Measurements from ENCODE around the gene LRSAM1. TPM values are rescaled to one million over a fixed set of nuclear protein-coding genes. Genes with fewer than 3 reads are reported as not detected.

Gene LRSAM1
- total RNA-seq, 4 donors from 2014 or later: 13.7 to 19.6 (median 16.3) TPM

- Histone ChIP-seq H3K27ac (no peak overlapping the region), H3K27me3 (no peaks in the 10 kb centered on the region), H3K36me3 (peaks cover 14 to 31% of the 10 kb centered on the region in 2 donors), H3K4me3 (replicated peaks in 1 of 3) (no peak overlapping the region), H3K4me1 (no peaks in the 10 kb centered on the region), H3K9me3 (no peaks in the 10 kb centered on the region)
- intact Hi-C loops (cut with DNase I): no loop called here
- 96 to 98% methylated on average over 9 of the region's 9 CpGs for WGBS, 2 donors
- TF ChIP-seq POLR2A (IDR thresholded peaks at IDR 0.05) (no peak), CTCF (IDR thresholded peaks at IDR 0.05) (no peak)
- no peak for DNase-seq
These were observed 31.4 kb downstream of the LRSAM1 start for GRCh38 chr9:127482662-127483061.

GRCh38 chr9:127485995-127486394 lies 34.7 kb downstream of the LRSAM1 start:
- WGBS, 2 donors: 63 to 78% methylated on average over 11 of the region's 11 CpGs
- no peak overlapping the region for H3K4me3 ChIP-seq (replicated peaks in 1 of 3)
- intact Hi-C loops (cut with DNase I): no loop called here
- no peak overlapping the region for H3K27ac ChIP-seq
- no peaks in the 10 kb centered on the region for H3K4me1 ChIP-seq
- H3K36me3 ChIP-seq: peaks cover 7 to 8% of the 10 kb centered on the region in 2 donors
- no peaks in the 10 kb centered on the region for H3K27me3 ChIP-seq
- no peaks in the 10 kb centered on the region for H3K9me3 ChIP-seq
- DNase-seq: peak in 1 of 2 donors; percentile 24
- TF ChIP-seq POLR2A (IDR thresholded peaks at IDR 0.05) (no peak), CTCF (IDR thresholded peaks at IDR 0.05) (no peak)

DNA sequence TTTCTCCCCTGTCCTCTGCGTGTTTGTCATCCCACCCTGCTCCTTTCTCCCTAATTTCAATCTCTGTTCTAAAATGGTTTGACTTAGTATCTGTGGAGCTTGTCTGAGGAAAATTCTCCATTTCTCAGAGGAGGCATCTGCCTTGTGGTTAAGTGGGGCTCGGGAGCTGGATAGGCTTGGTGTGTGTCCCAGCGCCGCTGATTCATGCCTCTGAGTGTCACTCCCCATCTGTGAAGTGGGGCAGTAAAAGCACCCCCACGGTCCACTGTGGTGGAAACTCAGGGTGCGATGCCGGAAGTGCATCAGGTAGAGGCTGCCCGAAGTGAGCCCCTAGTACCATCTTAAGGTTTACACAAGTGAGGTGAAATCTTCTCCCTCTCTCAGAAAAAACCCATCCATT lies 37.6 kb downstream of the LRSAM1 start:
- intact Hi-C loops (cut with DNase I): no loop called here
- no peak overlapping the region for H3K4me3 ChIP-seq (replicated peaks in 1 of 3)
- H3K9me3 ChIP-seq: no peaks in the 10 kb centered on the region
- no peaks in the 10 kb centered on the region for H3K27me3 ChIP-seq
- peaks cover 0 to 4% of the 10 kb centered on the region in 2 donors for H3K36me3 ChIP-seq
- H3K4me1 ChIP-seq: no peaks in the 10 kb centered on the region
- no peak overlapping the region for H3K27ac ChIP-seq
- 86 to 89% methylated on average over 8 of the region's 8 CpGs for WGBS, 2 donors
- no peak for DNase-seq
- TF ChIP-seq CTCF (IDR thresholded peaks at IDR 0.05) (no peak), POLR2A (IDR thresholded peaks at IDR 0.05) (no peak)

DNA sequence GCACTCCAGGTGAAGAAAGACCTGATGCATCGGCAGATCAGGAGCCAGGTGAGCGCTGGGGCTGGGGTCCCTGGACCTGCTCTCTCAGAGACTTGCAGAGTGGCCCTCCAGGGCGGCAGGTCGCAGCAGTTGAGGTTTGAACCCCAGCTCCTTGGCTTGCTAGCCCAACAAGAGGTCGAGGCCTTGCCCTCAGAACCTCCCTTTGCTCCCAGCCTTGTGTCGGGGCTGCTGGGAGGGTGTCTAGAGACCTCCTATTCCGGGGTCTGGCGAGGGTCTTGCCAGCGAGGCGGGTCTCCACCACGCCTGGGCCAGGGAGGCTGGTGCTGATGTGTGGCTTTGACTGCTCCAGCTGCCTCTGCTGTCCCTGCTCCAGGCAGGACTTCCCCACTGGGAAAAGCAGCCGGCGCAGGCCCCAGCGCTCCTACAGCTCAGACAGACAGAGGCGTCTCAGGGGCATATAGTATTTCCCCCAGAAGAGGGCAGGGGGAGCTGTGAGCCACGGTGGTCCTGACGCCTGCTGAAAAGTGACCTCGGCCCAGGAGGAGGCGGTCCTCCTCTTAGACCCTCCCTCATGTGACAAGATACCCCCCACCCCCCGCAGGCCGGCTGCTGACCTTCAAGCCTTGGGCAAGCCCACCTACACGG lies 38.3 kb downstream of the LRSAM1 start:
- Histone ChIP-seq H3K27ac (no peak overlapping the region), H3K36me3 (peaks cover 0 to 4% of the 10 kb centered on the region in 2 donors), H3K27me3 (no peaks in the 10 kb centered on the region), H3K9me3 (no peaks in the 10 kb centered on the region), H3K4me3 (replicated peaks in 1 of 3) (no peak overlapping the region), H3K4me1 (peaks cover under 1 to 2% of the 10 kb centered on the region in 2 donors)
- TF ChIP-seq POLR2A (IDR thresholded peaks at IDR 0.05): no peak
- no peak for TF ChIP-seq CTCF (IDR thresholded peaks at IDR 0.05)
- WGBS, 2 donors: 91% methylated on average over 5 to 14 of the region's 22 CpGs
- no peak for DNase-seq
- intact Hi-C loops (cut with DNase I): no loop called here

DNA sequence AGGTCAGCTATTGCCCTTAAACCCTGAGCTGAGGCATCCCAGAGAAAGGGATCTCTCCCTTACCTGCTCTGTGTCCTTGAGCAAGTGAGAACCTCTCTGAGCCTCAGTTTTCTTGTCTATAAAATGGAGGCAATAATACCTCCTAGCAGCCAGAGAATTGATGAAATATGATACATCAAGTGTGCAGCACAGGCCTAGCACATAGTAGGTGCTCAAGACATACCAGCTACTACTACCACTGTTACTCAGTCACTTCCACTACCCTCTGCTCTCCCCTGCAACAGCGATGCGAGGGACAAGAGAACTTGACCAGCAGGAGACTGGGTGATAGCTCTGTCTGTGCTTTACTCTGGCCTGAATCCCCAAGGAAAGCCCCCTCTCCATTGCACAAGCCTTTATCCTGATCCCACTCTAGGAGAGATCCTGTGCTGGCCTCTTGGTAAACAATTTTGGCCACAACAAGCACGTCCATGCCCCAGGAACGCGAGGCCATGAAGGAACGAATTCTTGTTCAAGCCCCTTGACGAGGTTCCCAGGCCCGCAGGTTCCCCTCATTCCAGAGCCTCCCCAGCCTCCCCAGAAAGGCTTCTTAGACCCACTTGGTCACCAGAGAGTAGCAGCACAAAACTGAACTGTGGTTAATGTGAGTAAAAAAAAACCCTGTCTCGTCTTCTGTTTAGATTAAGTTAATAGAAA lies 39.4 kb downstream of the LRSAM1 start:
- intact Hi-C loops (cut with DNase I): no loop called here
- DNase-seq: no peak
- Histone ChIP-seq H3K4me1 (peaks cover 10 to 13% of the 10 kb centered on the region in 2 donors), H3K27me3 (no peaks in the 10 kb centered on the region), H3K9me3 (no peaks in the 10 kb centered on the region), H3K4me3 (replicated peaks in 1 of 3) (no peak overlapping the region), H3K36me3 (peaks cover 0 to 4% of the 10 kb centered on the region in 2 donors), H3K27ac (no peak overlapping the region)
- WGBS, 2 donors: 94 to 95% methylated on average over 9 of the region's 9 CpGs
- TF ChIP-seq CTCF (IDR thresholded peaks at IDR 0.05): no peak

Data from thyroid gland (tissue), 4 donors.